CD4-positive, alpha-beta T cell treated with Interleukin-4 for 1 hour (primary cell): ENCODE measurements around the gene PPM1H.

Experiments used
- DNase-seq, 2 donors: peaks; one replicate each; pipeline ENCODE4 v3.0.0-alpha.2; 2020 to 2022

PPM1H gene

DNA sequence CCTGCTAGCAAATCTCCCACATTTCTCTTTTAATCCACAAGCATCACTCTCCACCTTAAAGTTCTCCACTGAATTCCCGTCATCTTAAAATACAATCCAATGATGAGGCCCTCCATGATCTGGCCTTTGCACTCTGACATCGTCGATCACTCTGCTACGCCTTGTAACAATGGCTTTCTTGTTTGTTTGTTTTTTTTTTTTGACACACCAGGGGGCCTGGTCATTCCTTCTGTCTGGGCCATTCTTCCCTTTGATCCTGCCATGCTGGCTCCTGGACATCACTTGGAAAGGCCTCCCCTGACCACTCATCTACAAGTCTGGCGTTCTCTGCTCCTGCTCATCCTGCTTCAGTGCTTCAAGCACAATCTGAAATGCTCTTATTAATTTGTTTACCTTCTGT is 233.5 kb downstream of the PPM1H start:
- DNase-seq = no peak

DNA sequence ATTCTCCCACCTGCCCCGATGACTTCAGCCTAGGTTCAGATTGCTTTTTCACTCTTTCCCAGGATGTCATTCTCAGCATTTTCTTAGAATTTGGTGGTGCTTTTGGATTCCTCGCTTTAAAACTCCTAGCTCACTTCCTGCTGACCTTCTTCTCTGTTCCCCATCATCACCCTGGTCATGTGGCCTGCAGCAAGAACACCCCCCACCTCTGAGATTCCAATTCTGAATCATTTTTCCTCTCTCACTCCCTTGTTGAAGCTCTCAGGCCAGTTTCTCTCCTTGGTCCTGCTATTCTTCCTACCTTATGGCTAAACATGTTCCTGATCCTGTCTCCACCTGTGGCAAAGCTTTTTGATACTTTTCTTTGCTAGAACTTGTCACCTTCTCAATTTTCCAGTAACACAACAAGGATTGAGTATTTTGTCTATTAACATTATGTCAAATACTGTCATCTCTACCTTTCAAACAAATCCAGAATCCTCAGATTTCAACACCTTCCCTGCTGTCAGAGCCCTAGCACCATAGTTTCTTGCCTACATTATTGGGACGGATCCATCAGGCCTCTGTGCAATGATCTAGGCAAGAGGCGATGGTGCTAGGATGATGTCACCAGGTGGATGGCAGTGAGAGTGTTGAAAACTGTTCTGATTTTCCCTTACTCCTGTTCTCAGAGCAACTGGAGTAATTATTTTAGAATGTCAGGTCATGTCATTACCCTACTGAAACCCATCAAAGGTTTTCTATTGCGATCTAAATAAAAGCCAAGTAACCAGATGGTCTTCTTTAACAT is 234.7 kb downstream of the PPM1H start:
- DNase-seq = no peak

DNA sequence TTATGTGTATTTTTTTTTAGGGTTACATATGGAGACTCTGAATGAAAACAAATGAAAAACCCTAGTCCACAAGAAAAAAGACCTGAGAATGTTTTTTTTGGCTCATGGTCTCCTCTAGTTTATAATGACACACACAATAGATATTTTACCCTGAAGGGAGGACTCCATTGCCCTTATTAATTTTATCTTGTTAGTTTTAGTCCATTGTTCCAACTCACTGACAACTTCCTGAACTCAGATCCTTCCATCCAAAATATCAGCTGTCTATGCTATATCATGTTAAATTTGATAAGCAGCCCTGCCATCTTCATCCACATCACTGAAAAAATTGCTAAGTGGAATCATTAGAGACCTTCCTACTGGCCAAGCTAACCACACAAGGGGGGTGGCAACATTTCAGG is 236.2 kb downstream of the PPM1H start:
- DNase-seq = no peak

DNA sequence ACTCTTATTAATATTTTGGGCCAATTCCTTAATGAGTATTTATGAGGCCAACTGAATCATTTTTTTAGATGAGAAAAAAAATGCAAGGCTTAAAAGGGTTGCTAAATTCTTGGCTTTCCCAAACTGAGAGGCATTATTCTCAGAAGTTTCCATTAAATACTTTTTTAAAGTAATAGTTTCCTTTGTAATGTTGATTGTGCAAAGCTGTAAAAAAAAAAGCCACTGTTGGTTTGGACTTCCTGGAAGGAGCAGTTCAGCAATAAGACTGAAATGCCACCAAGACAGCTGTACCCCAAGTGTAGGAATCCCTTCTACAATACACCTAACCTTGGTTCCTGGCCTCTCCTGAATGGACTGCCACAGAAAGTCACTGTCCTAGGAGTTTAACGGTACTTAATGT is 237.1 kb downstream of the PPM1H start:
- DNase-seq = no peak

DNA sequence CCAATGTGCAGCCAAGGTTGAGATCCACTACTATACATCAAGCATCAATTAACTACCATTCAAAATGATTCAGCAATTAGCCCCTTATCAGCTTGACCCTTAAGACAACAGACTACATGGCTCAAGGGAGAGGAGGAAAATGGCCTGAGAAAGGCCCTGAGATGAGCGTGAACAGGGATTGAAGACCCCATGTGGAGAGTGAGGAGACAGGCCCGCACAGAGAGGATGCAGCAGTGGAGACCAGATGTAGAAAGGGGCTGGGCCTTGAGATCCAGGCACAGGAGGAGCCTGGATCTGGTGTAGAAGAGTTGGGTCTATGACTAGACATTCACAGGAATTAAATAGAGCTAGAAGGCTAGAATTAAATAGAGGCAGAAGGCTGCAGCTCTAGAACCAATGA is 239.3 kb downstream of the PPM1H start:
- no peak for DNase-seq

DNA sequence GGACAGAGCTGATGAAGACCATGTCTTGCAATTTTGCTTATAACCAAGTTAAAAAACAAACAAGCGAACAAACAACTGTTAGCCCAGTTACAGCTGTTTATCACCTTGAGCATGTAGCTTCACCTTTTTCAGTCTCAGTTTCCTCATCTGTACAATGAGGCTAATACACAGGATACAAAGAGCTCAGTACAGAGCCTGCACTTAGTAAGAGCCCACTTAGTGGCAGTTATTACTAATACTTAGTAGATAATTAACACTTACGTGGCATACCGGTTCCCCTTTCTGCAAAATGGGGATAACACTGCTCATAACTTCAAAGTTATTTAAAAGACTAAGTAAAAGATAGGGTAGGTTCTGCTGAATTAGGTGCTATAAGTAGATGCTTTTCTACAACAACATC is 240.3 kb downstream of the PPM1H start:
- no peak for DNase-seq

DNA sequence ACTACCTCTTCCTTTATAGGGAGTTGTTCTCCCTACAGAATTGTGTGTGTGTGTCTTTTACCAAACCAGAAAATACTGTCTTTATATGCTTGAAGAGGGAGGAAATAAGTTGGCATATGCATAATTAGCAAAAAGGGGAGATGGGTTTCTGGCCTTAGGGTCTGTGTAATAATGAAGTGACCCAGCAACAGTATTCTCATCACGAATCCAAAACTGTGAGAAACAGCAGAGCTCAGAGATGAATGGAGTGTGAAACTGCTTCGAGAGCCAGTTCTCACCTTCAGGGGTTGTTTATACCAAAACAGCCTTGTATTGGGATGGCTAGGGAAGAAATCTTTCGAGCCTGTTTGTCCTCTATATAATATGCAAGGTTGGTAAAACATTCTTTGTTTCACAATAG is 240.8 kb downstream of the PPM1H start:
- DNase-seq = no peak

DNA sequence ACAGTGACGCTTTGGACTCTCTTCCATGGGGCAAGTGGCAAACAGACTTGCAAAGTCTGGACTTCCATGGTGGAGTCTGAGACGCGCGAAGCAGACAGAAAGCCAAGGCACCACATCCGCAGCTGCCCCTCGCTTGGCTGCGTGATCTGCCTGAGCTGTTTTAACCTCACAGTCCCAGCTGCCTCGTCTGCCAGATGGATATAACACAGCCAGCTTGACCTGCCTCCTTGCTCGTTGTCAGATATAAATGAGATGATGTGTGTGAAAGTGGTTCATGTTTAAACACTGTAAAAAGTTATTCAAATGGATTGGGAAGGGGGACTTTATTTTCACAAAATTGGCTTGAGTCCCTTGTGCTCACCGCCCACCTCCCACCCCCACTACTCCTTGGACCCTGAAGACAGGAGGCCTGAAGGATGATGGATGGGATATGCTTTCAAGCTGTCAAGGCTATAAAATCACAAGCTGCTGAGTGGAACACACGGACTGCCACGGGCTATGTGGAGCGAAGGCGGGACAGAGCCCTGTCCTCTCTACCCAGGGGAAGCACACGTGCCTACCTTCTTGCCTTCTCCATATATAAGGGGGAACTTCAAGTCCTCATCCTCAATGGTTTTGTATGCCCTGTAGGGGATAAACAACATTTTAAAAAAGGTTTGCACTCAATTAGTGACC is 241.4 kb downstream of the PPM1H start:
- no peak for DNase-seq

DNA sequence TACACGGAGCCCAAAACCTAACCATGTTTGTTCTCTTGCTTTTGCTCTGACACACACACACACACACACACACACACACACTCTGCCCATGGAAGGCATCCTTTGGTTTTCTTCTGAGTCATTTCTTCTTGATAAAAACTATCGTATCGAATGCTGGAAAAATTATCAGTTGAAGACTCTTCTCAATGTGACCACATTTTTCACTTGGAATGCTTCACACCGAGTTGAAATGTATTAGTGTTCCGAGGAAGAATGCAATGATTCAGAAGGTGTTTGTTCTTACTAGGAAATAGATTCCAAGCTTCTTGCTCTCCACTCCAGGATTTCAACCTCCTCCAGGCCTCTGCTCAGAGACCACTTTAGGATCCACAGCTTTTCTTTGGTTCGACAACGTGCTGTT is 242.1 kb downstream of the PPM1H start:
- DNase-seq = no peak

DNA sequence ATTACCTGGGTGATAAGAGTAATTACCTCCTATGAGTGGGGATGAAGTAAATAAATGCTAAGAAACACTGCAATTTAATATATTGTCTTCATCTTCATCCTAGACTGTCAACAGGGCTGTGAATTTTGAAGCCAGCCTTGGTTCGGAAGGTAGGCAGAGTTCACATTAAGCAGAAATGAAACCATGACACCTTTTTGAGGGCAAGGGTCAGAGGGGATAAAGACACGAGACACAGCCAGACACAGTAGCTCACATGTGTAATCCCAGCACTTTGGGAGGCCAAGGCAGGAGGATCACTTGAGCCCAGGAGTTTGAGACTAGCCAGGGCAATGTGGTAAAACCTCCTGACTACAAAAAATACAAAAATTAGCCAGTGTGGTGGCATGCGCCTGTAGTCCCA is 243.6 kb downstream of the PPM1H start:
- no peak for DNase-seq

DNA sequence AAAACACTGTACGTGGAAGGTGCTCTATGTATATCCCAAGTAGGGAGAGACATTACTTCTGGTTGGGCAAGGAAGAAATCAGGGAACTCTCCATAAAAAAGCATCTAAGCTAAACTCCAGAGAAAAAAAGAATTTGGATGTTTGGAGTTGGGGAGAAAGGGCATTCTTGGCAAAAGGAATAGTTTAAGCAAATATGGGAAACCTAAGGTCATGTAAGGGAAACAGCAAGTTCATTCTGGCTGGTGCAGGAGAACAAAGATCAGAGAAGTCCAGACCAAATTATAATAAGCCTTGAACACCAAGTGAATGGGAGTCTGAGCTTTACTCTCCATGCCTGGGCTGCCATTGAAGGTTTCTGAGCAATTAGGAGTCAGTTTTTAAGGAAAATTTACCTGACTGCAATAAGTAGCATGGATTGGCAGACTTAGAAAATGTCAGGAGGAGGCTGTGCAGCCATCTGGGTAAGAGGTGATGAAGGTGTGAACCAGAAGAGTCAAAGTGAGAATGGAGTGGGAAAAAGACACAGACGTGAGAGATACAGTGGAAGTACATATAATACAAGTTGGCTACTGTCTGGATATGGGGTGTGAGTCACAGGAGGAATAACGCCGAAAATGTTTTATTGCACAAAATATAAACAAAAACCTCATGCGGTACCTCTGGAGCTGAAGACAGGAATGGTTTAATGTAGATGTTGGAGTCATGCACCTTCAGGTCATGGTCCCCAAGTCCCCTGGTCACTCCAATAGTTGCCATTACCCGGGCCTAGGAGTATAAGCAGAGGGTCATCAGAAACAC is 245.7 kb downstream of the PPM1H start:
- no peak for DNase-seq

DNA sequence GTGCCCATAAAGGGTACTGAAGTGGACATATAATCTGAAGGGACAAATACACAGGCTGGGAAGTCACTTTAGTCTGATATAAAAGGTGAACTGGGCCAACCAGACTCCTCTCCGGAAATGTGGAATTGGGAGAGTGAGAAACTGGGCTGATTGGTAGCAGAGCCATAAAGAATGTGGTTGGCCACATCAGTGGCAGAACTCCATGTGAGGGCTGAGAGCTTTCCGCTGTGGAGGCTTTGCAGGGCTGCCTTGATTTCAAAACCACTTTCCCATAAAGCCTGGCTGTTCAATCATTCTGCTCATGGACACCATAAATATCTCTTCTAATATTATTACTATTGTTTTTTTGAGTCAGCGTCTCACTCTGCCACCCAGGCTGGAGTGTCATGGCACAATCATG is 248.0 kb downstream of the PPM1H start:
- DNase-seq = no peak

DNA sequence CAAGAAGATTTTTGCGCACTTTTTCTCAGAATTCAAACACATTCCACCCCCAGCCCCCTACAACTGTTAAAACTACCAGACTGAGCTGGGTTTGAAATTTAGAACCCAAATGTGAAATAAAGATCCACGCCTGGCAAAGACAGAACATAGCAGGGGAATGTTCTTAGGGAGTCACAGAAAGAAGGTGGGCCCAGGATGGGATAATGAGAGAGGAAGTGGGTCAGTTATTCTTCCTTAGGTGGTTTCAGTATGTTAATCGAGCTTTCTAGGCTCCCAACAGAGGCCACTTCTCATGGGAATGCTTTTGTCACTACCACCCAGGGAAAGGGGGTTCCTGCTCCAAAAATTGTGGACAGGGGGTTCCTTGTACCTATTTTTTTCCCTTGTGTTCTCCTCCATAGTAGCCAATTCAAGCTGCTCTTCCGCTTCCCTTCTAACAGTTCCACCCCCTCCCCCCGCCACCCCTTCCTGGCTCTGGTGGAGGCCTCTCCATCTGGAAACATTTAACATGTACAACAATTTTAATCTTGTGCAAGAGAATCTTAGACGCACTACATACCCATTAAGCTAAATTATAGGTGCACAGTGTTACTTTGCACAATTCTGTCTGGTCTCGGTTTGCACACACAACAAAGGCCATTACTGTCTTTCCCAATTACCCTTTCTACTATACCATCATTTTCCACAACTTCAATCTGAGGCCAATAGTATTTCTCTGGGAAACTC is 250.2 kb downstream of the PPM1H start:
- no peak for DNase-seq

DNA sequence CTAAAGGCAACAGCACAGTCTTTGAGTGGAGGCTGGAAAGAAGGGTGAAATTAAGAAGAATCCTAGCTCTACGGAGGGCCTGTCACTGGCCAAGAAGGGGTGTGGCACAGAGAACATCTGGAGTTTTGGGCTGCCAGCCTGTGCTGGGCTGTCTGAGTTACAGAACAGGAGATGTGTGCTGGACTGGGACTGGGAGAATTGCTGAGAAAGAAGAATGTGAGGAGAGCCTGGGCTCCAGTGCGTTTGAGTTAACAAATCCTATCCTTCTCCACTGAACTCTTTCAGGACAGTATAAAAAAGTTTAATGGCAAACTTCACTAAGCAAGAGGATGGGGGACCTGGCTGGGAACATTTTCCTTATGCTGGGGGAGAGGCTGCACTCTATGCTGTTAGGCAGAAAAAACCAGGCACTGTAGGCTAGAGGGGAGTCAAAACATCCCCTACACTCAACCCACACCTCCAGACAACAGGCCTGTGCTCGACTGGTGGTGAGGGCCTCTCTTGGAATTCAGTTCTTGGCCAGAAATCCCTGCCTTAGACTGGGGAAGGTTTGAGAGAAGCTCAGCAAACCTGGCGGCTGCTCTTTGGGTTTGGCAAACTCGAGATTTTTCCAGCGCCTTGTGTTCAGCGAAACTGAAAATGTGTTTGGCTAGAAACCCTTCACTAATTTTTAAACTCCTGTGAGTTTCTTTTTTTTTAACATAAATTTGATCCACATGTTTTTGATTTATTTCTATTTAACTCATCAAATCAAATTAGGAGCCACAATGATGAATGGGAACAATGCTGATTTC is 251.0 kb downstream of the PPM1H start:
- DNase-seq = no peak

DNA sequence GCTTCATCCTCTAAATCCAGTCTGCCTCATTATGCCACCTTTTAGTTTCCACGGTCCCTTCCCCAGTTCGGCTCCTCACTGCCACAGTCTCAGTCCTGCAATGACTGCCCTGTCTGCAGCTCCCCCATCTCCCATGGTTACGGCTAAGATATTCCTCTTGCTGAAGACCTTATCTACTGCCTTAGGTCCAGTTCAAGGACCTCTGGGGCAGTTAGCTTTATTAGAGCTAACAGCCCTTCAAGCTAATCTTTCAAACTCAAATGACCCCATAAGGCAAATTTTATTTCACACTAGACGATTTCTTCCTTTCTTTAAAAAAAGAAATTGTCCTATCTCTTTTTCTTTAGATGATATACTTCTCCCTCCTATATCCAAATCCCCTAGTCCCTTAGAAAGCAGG is 253.6 kb downstream of the PPM1H start:
- DNase-seq = no peak

DNA sequence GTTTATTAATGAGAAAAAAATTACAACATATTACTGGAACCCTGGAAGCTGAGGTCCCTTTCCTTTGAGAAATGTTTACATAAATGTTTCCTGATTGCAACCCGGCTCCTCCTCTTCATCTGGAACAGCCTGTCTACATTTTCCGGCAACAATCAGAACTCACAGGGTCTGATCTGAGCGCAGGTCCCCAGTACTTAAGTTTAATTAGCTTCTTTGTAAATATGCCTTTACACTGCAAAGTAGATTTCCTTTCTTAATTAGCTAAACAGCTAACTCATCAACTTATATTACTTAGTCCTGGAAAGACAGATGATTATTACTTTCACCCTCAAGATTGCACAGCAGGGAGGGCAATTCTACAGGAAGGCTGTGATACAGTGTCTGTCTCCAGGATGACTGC is 255.3 kb downstream of the PPM1H start:
- DNase-seq = no peak

DNA sequence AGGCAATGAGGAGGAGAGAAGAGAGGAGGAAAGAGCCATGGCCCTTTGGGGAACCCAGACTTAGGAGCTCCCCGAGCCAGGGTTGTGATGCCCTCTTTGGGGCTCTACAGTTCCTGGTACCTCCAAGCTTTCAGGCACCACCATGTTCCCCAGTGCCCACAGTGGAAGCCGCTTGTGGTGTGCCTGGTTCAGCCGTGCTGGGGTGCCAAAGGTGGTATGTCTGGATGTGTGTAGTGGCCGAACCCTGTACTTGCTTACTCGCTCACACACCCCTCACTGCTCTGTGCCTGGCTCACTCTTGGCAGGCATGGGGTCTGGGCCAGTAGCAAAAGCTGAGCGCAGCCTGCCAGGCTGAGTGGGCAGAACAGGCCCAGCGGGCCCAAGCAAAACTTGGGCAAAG is 257.6 kb downstream of the PPM1H start:
- DNase-seq = no peak

DNA sequence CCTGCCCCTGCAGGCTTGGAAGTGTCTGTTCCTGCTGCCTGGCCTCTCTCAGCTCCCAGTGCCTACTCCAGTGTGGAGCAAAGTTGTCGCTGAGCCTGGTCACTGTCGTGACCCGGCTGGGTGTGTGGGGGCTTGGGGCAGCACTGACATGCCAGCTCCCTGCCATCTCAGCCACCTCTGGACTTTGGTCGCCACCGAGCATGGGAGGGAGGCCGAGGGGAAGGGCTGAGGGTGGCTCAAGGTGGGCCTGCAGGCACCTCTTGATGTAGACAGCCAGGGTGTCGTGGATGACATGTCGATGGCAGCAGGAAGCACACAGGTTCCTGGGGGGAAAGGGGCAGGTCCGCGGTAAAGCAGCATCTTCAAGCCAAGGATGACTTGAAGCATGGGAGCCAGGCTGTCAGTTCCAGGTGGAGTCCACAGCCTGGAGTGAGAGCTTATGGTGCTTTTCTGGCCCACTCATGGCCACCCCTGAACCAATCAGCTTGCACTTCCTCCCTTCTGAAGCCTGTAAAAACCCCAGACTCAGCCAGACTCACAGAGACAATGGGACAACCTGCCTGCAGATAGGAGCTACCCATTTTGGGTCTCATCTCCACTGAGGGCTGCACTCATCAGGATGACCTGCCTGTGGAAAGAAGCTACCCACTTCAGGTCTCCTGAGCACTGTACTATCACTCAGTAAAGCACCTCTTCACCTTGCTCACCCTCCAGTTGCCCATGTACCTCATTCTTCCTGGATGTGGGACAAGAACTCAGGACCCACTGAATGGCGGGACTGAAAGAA is 258.2 kb downstream of the PPM1H start:
- no peak for DNase-seq

DNA sequence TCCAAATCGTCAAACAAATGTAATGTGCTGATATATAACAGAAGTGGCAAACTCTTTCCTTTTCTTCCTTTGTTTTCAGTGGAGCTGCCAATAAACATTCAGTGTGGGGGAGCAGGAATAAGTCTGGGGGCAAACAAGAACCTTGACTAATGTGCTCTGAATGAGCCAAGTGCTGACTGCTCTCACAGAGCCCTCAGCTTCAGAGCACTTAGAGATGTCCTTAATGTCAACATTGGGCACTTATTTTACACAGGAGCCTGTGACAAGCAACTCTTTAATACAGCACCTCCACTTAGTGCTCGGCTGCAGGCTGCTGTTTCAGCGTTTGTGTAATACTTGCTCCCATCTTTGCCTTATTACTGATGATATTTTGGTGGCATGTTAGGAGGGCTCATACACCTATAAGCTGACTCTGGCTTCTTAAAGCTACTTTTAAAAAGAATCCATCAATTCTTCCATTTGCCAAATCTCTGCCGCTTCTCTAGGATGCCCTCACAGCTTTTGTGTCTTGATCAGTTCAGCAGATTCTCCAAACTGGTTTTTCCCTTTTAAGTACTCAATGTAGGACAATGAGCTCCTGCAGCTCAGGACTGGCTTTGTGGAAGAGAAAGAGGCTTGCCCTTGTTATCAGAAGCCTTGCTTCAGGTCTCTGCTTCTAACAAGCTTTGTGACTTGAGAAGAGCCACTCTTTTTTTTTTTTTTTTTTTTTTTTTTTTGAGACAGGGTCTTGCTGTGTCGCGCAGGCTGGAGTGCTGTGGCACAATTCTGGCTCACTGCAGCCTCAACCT is 261.7 kb downstream of the PPM1H start:
- no peak for DNase-seq

DNA sequence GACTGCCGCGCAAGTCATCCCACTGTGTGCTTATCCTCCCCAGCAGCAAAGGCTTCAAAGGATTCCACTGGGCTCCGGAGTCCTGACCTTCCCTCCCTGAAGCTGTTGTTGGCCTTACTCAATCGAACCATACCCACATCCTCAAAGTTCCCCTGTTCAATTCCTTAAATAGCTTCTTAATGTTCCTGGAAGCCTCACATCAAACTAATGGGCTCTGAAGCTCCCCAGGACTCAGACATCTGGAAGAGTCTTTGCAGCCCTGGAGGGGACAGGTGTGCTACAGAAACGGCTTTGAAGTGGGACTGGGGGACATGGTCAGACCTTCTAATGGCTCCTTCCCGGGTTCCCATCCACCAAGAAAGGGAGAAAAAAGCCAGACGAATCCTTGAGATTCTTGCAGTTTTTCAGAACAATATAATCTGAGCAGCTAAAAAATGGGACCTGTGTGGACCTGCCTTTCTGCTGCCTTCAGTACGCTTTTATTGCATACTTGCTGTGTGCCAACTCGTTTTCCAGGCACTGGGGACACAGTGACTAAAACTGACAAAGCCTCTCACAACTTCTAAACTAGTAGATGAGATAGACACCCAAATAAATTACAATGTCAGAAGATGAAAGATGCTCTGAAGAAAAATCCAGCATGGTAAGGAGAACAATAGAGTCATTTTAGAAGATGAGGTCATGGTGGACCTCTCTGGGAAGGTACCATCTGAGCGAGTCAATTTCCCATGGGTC is 263.8 kb downstream of the PPM1H start:
- no peak for DNase-seq
